HEK293T (cell line): ENCODE measurements around the gene TGFBR3.

Source experiments
- CTCF ChIA-PET: fragments of 350-600 bp; formaldehyde crosslinking; extraction: SDS; loops from one replicate; lab custom pipeline; 2021; ENCODE audit warnings: antibody characterized with exemption, inconsistent platforms; lab: Yijun Ruan, JAX
- POLR2A ChIA-PET: fragments of 350-600 bp; formaldehyde crosslinking; extraction: SDS; loops from one replicate; lab custom pipeline; 2020; ENCODE audit warnings: antibody characterized with exemption, inconsistent platforms; lab: Yijun Ruan, JAX
- DNase-seq: peaks from one replicate; pipeline ENCODE4 v3.0.0; 2012; ENCODE audit warnings: mixed read lengths; ENCODE audit errors: extremely low spot score
- ARNT ChIP-seq: fragments of 450-650 bp; IDR thresholded peaks from 2 replicates; pipeline ENCODE4 v1.6.1; 2017; ENCODE audit warnings: mild to moderate bottlenecking
- BHLHE40 ChIP-seq: fragments of 450-650 bp; IDR thresholded peaks from 2 replicates; pipeline ENCODE4 v1.6.1; 2016; ENCODE audit warnings: mild to moderate bottlenecking, moderate library complexity, borderline replicate concordance
- CTBP1 ChIP-seq: fragments of 450-650 bp; IDR thresholded peaks from 2 replicates; pipeline ENCODE4 v1.6.1; 2016; ENCODE audit warnings: borderline replicate concordance
- ELF4 ChIP-seq: fragments of 450-650 bp; IDR thresholded peaks from 2 replicates; pipeline ENCODE4 v1.6.1; 2017; ENCODE audit warnings: antibody characterized with exemption
- FOXA1 ChIP-seq: fragments of 450-650 bp; IDR thresholded peaks from 2 replicates; pipeline ENCODE4 v1.6.1; 2016; ENCODE audit warnings: mild to moderate bottlenecking
- FOXK2 ChIP-seq: fragments of 450-650 bp; IDR thresholded peaks from 2 replicates; pipeline ENCODE4 v1.6.1; 2016; ENCODE audit warnings: mild to moderate bottlenecking
- FOXM1 ChIP-seq: fragments of 450-650 bp; IDR thresholded peaks from 2 replicates; pipeline ENCODE4 v1.6.1; 2017; ENCODE audit warnings: mild to moderate bottlenecking, borderline replicate concordance
- HDGF ChIP-seq: fragments of 450-650 bp; IDR thresholded peaks from 2 replicates; pipeline ENCODE4 v1.6.1; 2017; ENCODE audit warnings: antibody characterized with exemption, borderline replicate concordance
- L3MBTL2 ChIP-seq: fragments of 450-650 bp; conservative IDR thresholded peaks from 2 replicates; pipeline ENCODE4 v1.6.1; 2016; ENCODE audit warnings: mild to moderate bottlenecking
- LEF1 ChIP-seq: fragments of 450-650 bp; IDR thresholded peaks from 2 replicates; pipeline ENCODE4 v1.6.1; 2017; ENCODE audit warnings: mild to moderate bottlenecking, borderline replicate concordance
- NFRKB ChIP-seq: fragments of 450-650 bp; IDR thresholded peaks from 2 replicates; pipeline ENCODE4 v1.6.1; 2016; ENCODE audit warnings: mild to moderate bottlenecking, moderate library complexity
- PKNOX1 ChIP-seq: fragments of 450-650 bp; IDR thresholded peaks from 2 replicates; pipeline ENCODE4 v1.6.1; 2016
- SP1 ChIP-seq: fragments of 450-650 bp; IDR thresholded peaks from 2 replicates; pipeline ENCODE4 v1.6.1; 2017
- SUZ12 ChIP-seq: fragments of 450-650 bp; IDR thresholded peaks from 2 replicates; pipeline ENCODE4 v1.6.1; 2016; ENCODE audit warnings: mild to moderate bottlenecking
- TARDBP ChIP-seq: fragments of 450-650 bp; IDR thresholded peaks from 2 replicates; pipeline ENCODE4 v1.6.1; 2016
- ZNF384 ChIP-seq: fragments of 450-650 bp; IDR thresholded peaks from 2 replicates; pipeline ENCODE4 v1.6.1; 2016

Gene TGFBR3

GRCh38 chr1:91784616-91785015 lies 101.3 kb downstream of the TGFBR3 start:
- TF ChIP-seq FOXM1, result no peak
- no peak for TF ChIP-seq PKNOX1
- TF ChIP-seq LEF1, result no peak
- no peak for TF ChIP-seq HDGF
- no peak for TF ChIP-seq ELF4
- TF ChIP-seq TARDBP, result no peak
- TF ChIP-seq ZNF384, result no peak
- TF ChIP-seq L3MBTL2, result no peak
- no peak for TF ChIP-seq FOXA1
- TF ChIP-seq BHLHE40, result no peak
- TF ChIP-seq SP1, result no peak
- no peak for TF ChIP-seq FOXK2
- TF ChIP-seq SUZ12, result no peak
- no peak for TF ChIP-seq CTBP1
- TF ChIP-seq NFRKB, result no peak
- no peak for TF ChIP-seq ARNT
- no peak for DNase-seq
- ChIA-PET CTCF (no interaction called here), POLR2A (interaction anchor here (0.8 kb wide), 1 partner anchor 67 kb away, joined by 3 read pairs; no protein-coding TSS in a partner anchor)

GRCh38 chr1:91784191-91784590 lies 101.8 kb downstream of the TGFBR3 start:
- no peak for TF ChIP-seq ARNT
- no peak for TF ChIP-seq LEF1
- no peak for TF ChIP-seq BHLHE40
- TF ChIP-seq PKNOX1, result no peak
- TF ChIP-seq CTBP1, result no peak
- no peak for TF ChIP-seq ELF4
- TF ChIP-seq TARDBP, result no peak
- no peak for TF ChIP-seq L3MBTL2
- TF ChIP-seq HDGF, result no peak
- no peak for TF ChIP-seq SP1
- TF ChIP-seq ZNF384, result no peak
- no peak for TF ChIP-seq FOXA1
- no peak for TF ChIP-seq FOXK2
- TF ChIP-seq NFRKB, result no peak
- no peak for TF ChIP-seq SUZ12
- no peak for TF ChIP-seq FOXM1
- POLR2A ChIA-PET, result interaction anchor here (0.8 kb wide), 1 partner anchor 67 kb away, joined by 3 read pairs; no protein-coding TSS in a partner anchor
- DNase-seq, result no peak
- CTCF ChIA-PET, result no interaction called here

GRCh38 chr1:91783423-91784170 lies 102.4 kb downstream of the TGFBR3 start:
- CTCF ChIA-PET, result no interaction called here
- no peak for DNase-seq
- no peak for TF ChIP-seq HDGF
- TF ChIP-seq NFRKB, result no peak
- no peak for TF ChIP-seq TARDBP
- no peak for TF ChIP-seq FOXK2
- no peak for TF ChIP-seq FOXM1
- TF ChIP-seq ARNT, result no peak
- no peak for TF ChIP-seq ELF4
- no peak for TF ChIP-seq FOXA1
- POLR2A ChIA-PET, result no interaction called here

GRCh38 chr1:91781901-91782622 lies 103.9 kb downstream of the TGFBR3 start:
- POLR2A ChIA-PET, result no interaction called here
- CTCF ChIA-PET, result no interaction called here
- no peak for DNase-seq
- no peak for TF ChIP-seq LEF1
- no peak for TF ChIP-seq BHLHE40
- TF ChIP-seq SP1, result no peak
- TF ChIP-seq HDGF, result no peak
- TF ChIP-seq CTBP1, result no peak
- TF ChIP-seq NFRKB, result no peak
- TF ChIP-seq FOXM1, result no peak
- TF ChIP-seq ZNF384, result no peak
- no peak for TF ChIP-seq FOXK2
- no peak for TF ChIP-seq PKNOX1
- TF ChIP-seq L3MBTL2, result no peak
- TF ChIP-seq FOXA1, result no peak
- no peak for TF ChIP-seq SUZ12
- no peak for TF ChIP-seq TARDBP
- TF ChIP-seq ARNT, result no peak
- TF ChIP-seq ELF4, result no peak

GRCh38 chr1:91781371-91781825 lies 104.6 kb downstream of the TGFBR3 start:
- POLR2A ChIA-PET, result interaction anchor here (0.6 kb wide), 1 partner anchor 91 kb away, joined by 4 read pairs; no protein-coding TSS in a partner anchor
- DNase-seq, result no peak
- CTCF ChIA-PET, result no interaction called here
- TF ChIP-seq FOXM1 (no peak), BHLHE40 (no peak), L3MBTL2 (no peak), FOXK2 (no peak), ZNF384 (no peak), SP1 (no peak), FOXA1 (no peak), HDGF (no peak), NFRKB (no peak), CTBP1 (no peak), LEF1 (no peak), SUZ12 (no peak)
